ENCODE measurements around the gene DNAJC18.
A peak's percentile ranks its signal among the peaks of the same experiment; 100 is the strongest.

The DNAJC18 gene

DNA sequence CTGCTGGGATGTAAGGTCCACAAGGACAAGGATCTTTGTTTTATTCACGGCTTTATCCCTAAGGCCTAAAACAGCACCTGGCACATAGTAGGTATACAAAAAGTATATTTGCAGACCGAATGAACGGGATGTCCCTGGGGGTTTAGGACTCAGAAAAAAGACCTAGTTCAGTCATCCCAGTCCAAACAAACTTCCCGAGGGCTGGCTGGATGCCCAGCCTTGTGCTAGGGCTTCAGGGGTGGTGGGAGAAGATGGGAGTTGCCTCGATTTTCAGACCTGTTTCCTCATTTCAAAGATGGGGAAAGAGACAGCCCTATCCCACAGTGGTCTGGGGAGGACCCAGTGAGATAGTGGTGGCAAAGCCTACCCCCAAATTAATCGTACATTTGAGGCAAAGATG, 41.4 kb downstream of the DNAJC18 start:
- TF ChIP-seq, protein P1, sequence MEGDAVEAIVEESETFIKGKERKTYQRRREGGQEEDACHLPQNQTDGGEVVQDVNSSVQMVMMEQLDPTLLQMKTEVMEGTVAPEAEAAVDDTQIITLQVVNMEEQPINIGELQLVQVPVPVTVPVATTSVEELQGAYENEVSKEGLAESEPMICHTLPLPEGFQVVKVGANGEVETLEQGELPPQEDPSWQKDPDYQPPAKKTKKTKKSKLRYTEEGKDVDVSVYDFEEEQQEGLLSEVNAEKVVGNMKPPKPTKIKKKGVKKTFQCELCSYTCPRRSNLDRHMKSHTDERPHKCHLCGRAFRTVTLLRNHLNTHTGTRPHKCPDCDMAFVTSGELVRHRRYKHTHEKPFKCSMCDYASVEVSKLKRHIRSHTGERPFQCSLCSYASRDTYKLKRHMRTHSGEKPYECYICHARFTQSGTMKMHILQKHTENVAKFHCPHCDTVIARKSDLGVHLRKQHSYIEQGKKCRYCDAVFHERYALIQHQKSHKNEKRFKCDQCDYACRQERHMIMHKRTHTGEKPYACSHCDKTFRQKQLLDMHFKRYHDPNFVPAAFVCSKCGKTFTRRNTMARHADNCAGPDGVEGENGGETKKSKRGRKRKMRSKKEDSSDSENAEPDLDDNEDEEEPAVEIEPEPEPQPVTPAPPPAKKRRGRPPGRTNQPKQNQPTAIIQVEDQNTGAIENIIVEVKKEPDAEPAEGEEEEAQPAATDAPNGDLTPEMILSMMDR (IDR thresholded peaks at IDR 0.05; ENCODE audit: low read depth, low read length): no peak
- H3K4me3 ChIP-seq (ENCODE audit: low read depth, low read length): no peak overlapping the region

DNA sequence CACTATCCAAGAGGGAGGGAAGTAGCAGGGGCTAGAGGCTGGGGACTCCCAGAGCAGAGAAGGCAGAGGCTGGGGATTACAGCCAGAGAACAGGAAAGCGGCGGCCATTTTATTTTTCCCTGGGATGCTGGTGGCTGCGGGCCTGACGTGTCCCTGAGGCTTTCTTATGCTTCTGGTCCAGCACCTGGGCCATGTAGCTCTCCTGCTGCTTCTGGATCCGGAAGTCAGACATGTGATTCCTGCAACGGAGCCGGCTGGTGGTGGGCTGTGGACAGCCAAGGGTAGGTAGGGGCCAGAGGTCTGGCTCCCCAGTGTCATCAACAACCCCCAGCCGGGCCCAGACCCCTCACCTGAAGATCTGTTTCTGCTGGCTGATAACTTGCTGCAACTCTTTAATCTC, 42.6 kb downstream of the DNAJC18 start:
- H3K4me3 ChIP-seq (ENCODE audit: low read depth, low read length): no peak overlapping the region
- TF ChIP-seq, protein P1 (IDR thresholded peaks at IDR 0.05; ENCODE audit: low read depth, low read length): no peak

GRCh38 chr5:139395844-139396640, 43.3 kb downstream of the DNAJC18 start:
- TF ChIP-seq, protein P1 (IDR thresholded peaks at IDR 0.05; ENCODE audit: low read depth, low read length): 0 out of 2 replicates have a peak, but pooled peaks have one; percentile 3
- no peak overlapping the region for H3K4me3 ChIP-seq (ENCODE audit: low read depth, low read length)

GRCh38 chr5:139394654-139395566, 44.4 kb downstream of the DNAJC18 start, which contains the start of gene PROB1:
PROB1 (minus strand) TSS chr5:139395104; CDS start chr5:139395081, 23 bp downstream.
- no peak within 1 kb of the TSS for H3K4me3 ChIP-seq (ENCODE audit: low read depth, low read length)
- TF ChIP-seq, protein P1 (IDR thresholded peaks at IDR 0.05; ENCODE audit: low read depth, low read length): no peak

DNA sequence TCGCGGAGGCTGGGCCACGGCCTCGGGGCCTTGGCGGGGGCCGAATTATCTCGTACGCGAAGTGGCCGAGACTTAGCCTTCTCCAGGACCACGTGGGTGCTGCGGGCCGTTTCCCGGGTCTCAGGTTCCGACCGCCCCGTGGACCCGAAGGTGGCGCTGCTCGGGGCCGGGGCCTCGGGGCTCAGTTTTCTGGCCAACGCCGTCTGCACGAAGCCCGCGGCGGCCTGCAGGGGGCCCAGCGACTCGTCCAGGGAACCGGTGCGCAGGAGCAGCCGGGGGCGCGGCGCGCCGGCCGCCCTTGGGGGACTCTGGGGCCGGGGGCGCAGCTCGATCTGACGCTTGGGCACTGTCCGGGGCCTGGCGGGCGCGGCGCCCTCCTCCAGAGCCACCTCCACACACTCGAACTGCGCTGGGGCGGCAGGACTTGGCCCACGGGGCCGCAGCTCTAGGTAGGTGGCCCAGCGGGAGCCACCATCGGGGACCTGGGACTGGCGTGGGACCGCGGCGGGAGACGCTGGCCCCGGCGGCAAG, 45.1 kb downstream of the DNAJC18 start:
- no peak overlapping the region for H3K4me3 ChIP-seq (ENCODE audit: low read depth, low read length)
- TF ChIP-seq, protein P1 (IDR thresholded peaks at IDR 0.05; ENCODE audit: low read depth, low read length): 0 out of 2 replicates have a peak, but pooled peaks have one; percentile 6

- H3K4me3 ChIP-seq (ENCODE audit: low read depth, low read length): no peak overlapping the region
- TF ChIP-seq, protein P1 (IDR thresholded peaks at IDR 0.05; ENCODE audit: low read depth, low read length): no peak
Observed at GRCh38 chr5:139393497-139394122, 45.7 kb downstream of the DNAJC18 start.

All from WI38 (cell line).